ACHN (cell line): ENCODE data around the gene OXT.
"Not testable (repeated sequence)": the region's sequence is repeated elsewhere in the genome, so short reads cannot be mapped to it uniquely, and the experiment has no call there.

Experiments used
- DNase-seq: peaks from one replicate; pipeline ENCODE4 v3.0.0-alpha.2; 2015
- in situ Hi-C: cut with HindIII; loops from 2 replicates; pipeline ENCODE4 v1.10.0; 2017; ENCODE audit warnings: low sequenced_read_pairs, low pct_ligation_motif_present, low pct_unique_long_range_greater_than_20kb

Gene OXT

GRCh38 chr20:3046677-3047462 is 24.6 kb upstream of the OXT start:
- in situ Hi-C loops, result no loop called here
- no peak for DNase-seq

DNA sequence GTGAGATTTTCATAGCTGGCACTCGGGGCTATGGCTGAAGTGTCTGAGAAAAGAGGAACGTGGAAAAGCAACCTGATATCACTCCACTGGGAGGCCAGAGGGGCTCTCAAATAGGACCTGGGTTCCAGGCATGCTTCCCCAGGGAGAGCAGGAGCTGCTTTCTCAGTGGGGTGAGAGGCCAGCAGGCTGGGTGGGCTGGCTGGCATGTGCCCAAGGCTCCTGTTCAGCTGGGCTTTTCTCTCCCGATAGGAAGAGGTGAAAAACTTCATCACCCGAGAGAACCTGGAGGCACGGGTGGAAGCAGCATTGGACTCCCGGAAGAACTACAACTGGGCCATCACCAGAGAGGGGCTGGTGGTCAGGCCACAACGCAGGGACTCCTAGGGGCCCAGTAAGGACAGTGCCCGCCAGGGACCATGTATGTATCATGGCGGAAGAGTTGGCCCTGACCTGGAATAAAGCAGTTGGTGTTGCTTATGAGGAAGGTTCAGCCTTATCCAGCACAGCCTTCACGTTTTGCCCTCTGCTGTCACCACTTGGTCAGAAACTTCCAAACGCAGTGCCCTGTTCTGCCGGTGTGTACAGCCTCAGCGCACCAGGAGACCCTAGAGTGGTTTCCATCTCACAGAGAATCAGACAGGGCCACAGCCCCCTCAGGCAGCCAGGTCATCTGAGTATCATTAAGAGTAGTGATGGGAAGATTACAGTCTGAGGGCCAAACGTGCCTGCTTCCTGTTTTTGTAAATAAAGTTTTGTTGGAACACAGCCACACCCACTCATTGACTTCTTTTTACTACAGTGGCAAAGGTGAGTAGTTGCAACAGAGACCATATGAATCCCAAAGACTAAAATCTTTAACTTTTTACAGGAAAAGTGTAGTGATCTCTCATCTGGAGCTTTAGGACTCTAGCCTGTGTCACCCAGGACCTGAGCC is 23.7 kb upstream of the OXT start:
- in situ Hi-C loops, result no loop called here
- DNase-seq, result no peak

DNA sequence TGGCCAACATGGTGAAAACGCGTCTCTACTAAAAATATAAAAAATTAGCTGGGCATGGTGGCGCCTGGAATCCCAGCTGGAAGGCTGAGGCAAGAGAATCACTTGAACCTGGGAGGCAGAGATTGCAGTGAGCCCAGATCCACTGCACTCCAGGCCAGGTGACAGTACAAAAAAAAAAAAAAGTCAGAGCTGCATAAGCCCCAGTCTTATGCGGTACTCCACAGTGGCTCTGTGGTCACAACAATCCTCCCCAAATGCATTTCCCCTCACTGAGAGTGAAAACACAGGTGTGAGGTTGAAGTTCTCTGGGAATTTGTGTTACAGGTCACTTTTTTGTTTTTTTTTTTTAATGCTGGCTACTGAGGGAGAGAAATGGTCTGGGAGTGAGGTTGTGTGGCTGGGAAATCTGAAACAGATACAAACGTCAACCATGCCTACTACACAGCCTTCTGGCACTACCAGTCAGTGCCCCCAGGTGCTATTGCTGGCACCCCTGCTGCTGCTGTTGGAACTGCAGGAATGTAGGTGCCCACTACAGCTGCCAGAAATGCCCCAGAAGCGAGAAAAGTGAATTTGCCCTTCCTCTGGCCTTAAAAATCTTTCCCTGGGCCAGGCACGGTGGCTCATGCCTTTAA is 19.9 kb upstream of the OXT start:
- in situ Hi-C loops, result no loop called here
- no peak for DNase-seq

DNA sequence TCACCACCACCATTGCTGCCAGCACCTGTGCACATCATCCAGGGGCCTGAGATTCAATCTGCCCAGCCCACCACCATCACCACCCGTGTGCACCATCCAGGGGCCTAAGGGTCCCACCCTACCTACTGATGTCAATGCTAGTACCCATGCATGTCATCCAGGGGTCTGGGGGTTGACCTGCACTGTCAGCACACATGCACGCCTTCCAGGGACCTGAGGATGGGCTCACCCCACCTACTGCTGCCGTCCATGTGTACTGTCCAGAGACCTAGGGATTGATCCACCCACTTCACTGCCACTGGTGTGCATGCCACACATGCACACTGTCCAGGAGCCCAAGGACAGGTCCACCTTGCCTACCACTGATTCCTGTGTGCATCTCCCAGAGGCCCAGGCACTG is 11.9 kb upstream of the OXT start:
- in situ Hi-C loops, result no loop called here
- DNase-seq, result no peak

GRCh38 chr20:3064119-3064518 is 7.3 kb upstream of the OXT start:
- in situ Hi-C loops, DNase-seq: not testable (repeated sequence)

DNA sequence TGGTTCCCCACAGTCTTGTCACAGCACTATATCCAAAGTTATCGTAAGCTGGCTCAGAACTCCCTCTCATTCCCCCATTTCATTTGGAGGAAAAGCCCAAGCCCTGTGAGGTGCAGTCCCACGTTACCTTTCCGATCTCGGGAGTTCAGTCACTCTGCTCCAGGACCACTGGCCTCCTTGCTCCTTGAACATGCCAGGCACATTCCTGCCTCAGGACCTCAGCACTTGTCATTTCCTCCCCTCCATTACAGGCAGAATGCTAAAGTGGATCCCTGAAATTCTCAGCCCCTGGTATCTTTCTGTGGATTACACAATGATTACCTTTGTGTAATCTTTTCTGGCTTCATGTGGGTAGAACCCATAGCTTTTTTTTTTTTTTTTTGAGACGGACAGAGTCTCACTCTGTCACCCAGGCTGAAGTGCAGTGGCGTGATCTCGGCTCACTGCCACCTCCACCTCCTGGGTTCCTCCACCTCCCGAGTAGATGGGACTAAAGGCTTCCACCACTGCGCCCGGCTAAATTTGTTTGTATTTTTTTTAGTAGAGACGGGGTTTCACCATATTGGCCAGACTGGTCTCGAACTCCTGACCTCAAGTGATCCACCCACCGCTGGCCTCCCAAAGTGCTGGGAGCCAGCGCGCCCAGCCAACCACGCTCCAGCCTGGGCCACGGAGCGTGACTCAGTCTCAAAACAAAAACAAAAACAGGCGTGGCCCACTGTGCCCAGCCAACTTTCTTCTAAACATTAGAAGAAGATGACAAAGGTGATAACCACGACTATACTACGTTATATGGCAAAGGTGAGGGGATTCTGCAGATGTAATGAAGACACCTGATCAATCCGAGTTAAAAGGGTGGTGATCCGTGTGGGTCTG is 4.0 kb upstream of the OXT start:
- in situ Hi-C loops, result no loop called here
- DNase-seq, result no peak

GRCh38 chr20:3068075-3068474 is 3.3 kb upstream of the OXT start:
- in situ Hi-C loops, result no loop called here
- no peak for DNase-seq

- in situ Hi-C loops, result no loop called here
- peak; percentile 80 for DNase-seq
Observed at GRCh38 chr20:3068986-3069900, 2.2 kb upstream of the OXT start.

- in situ Hi-C loops, result no loop called here
- DNase-seq, result no peak
Observed at GRCh38 chr20:3070725-3071124, 695 bp upstream of the OXT start.

- DNase-seq, result no peak
- in situ Hi-C loops, result no loop called here
Observed at GRCh38 chr20:3071266-3071609, 182 bp upstream of the OXT start.

GRCh38 chr20:3072530-3073250 is 1.3 kb downstream of the OXT start:
- in situ Hi-C loops, result no loop called here
- DNase-seq, result no peak

DNA sequence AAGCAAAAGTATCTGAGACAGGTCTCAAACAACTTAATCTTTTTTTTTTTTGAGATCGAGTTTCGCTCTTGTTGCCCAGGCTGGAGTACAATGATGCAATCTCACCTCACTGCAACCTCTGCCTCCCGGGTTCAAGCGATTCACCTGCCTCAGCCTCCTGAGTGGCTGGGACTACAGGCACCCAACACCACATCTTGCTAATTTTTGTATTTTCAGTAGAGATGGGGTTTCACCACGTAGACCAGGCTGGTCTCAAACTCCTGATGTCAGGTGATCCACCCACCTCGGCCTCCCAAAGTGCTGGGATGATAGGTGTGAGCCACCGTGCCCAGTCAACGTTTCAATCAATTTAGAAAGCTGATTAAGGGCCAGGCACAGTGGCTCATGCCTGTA is 1.8 kb downstream of the OXT start:
- in situ Hi-C loops, DNase-seq: not testable (repeated sequence)

DNA sequence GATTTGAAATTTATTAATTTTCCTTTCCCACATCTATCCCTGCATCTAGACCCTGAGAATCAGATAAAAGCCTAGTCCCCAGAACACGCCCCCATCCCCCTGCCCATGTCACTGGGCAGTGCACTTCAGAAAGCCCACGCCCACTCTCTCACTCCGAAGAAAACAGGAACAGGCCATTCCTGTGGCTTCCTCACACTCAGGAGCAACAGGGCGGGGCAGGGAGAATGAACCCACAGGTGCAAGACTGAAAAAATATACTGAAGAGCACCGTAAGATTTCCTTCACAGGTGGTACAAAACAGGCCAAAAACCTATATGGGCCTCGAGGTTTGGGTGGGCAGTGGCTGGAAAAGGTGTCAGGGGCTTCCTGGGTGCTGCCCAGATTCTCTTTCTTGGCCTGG is 3.4 kb downstream of the OXT start:
- in situ Hi-C loops, result no loop called here
- no peak for DNase-seq

GRCh38 chr20:3075315-3075714 is 3.9 kb downstream of the OXT start:
- not testable (repeated sequence) for DNase-seq

GRCh38 chr20:3077618-3078134 is 6.3 kb downstream of the OXT start:
- in situ Hi-C loops, result no loop called here
- no peak for DNase-seq

More at GRCh38 chr20:3075315-3075714, 3.9 kb downstream of the OXT start:
- in situ Hi-C loops, result not testable (repeated sequence)

DNA sequence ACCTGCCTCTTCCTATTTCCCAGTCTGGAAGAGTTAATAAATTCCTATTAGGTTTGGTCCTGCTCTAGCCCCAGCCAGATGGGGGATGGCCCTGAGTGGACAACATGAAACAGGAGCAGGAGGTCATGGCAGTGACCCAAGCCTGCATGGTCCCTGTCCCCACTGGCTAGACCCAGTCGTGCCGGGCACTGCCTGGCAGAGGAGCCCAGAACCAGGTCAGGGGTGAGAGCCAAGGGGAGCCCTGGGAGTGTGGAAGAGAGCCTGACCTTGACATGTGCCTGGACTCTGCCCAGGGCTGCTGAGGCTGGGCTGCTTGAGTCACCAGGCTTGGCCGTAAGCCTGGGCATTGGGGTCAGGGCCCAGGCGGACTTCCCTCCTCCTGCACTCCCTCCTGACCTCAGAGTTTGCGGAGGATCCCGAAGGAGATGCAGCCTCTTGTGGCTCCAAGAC is 9.5 kb downstream of the OXT start:
- in situ Hi-C loops, result no loop called here
- DNase-seq, result peak; percentile 85

DNA sequence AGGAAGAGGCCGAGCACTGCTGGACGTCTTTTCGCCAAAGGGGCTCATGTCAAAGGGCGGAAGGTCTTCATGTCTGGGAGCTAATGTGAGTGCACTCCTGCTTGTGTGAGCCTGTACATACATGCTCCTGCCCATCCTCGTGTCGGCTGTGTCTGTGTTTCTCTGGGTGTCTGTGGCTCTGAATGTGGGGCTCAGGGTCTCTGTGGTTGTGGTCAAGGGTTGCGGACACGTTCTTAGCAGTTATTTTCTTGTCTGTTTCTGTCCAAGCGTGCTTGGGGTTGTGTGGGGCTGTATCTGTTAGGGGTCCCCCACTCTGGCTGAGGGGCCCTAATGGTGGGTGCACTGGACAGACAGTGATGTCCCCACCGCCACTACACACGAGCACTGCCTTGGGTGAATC is 10.2 kb downstream of the OXT start:
- in situ Hi-C loops, result no loop called here
- peak; percentile 6 for DNase-seq
